ENCODE data around the gene FBXL16.

Gene FBXL16

DNA sequence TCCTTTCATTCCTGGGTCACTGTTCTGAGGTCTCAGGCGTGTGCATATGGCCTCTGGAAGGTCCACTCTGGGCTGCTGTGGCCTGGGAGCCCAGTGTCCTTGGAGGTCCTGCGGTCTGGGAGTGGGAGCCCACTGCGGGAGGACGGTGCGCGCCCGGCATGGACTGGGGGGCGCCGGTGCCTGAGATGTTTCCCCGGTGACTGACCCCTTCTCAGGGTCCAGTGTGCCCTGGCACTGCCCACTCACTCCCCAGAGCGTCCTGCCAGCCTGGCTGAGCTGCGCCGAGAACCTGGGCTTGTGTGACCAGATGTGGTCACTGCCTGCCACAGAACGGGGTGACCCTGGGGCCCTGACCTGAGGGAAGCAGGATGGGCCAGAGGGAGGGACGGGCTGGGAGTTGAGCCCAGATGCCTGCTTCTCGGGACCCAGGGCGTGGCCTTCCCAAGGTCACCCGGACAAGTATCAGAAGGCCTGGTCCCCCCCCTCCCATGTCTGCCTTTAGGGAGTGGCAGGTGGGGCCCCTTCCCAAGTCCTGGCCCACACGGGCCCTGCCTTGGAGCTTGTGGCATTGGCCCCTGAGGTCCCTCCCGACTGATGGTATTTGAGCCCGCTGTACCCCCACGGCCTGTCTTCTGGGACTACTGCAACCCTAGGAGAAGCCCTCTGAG, 31.3 kb downstream of the FBXL16 start:
- Mint-ChIP-seq H3K9me3 (no peaks in the 10 kb centered on the region), H3K27me3 (ENCODE audit: low read depth, poor library complexity) (peaks cover 18% of the 10 kb centered on the region), H3K27ac (no peak overlapping the region), H3K4me1 (peaks cover 12% of the 10 kb centered on the region), H3K4me3 (no peak overlapping the region), H3K36me3 (ENCODE audit: low read depth) (no peaks in the 10 kb centered on the region)
- no peak for DNase-seq
- TF ChIP-seq, protein P1, sequence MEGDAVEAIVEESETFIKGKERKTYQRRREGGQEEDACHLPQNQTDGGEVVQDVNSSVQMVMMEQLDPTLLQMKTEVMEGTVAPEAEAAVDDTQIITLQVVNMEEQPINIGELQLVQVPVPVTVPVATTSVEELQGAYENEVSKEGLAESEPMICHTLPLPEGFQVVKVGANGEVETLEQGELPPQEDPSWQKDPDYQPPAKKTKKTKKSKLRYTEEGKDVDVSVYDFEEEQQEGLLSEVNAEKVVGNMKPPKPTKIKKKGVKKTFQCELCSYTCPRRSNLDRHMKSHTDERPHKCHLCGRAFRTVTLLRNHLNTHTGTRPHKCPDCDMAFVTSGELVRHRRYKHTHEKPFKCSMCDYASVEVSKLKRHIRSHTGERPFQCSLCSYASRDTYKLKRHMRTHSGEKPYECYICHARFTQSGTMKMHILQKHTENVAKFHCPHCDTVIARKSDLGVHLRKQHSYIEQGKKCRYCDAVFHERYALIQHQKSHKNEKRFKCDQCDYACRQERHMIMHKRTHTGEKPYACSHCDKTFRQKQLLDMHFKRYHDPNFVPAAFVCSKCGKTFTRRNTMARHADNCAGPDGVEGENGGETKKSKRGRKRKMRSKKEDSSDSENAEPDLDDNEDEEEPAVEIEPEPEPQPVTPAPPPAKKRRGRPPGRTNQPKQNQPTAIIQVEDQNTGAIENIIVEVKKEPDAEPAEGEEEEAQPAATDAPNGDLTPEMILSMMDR (IDR thresholded peaks at IDR 0.05), result no peak

DNA sequence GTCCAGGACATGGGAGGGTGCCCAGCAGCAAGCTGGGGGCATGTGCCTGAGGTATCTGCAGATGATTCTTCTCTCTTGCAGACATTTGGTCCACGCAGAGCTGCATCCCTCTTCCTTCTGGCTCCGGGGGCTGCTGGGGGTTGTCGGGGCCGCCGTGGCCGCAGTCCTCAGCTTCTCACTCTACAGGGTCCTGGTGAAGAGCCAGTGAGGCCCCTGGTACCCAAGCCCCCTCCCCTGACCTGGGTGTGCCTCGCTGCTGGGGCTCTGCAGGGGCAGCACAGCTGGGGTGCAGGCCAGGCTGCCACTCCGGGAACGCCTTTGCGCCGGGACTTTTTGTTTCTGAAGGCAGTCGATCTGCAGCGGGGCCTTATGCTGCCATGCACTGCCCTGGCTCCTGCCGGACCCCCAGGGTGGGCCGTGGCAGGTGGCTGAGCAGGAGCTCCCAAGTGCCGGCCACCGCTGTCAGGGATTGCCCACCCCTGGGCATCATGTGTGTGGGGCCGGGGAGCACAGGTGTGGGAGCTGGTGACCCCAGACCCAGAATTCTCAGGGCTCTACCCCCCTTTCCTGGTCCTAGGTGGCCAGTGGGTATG, 32.1 kb downstream of the FBXL16 start:
- no peak overlapping the region for H3K4me3 Mint-ChIP-seq
- H3K9me3 Mint-ChIP-seq, result no peaks in the 10 kb centered on the region
- H3K27me3 Mint-ChIP-seq (ENCODE audit: low read depth, poor library complexity), result peaks cover 15% of the 10 kb centered on the region
- TF ChIP-seq, protein P1 (IDR thresholded peaks at IDR 0.05), result no peak
- DNase-seq, result no peak
- no peaks in the 10 kb centered on the region for H3K36me3 Mint-ChIP-seq (ENCODE audit: low read depth)
- H3K4me1 Mint-ChIP-seq, result peaks cover 7% of the 10 kb centered on the region
- H3K27ac Mint-ChIP-seq, result no peak overlapping the region

DNA sequence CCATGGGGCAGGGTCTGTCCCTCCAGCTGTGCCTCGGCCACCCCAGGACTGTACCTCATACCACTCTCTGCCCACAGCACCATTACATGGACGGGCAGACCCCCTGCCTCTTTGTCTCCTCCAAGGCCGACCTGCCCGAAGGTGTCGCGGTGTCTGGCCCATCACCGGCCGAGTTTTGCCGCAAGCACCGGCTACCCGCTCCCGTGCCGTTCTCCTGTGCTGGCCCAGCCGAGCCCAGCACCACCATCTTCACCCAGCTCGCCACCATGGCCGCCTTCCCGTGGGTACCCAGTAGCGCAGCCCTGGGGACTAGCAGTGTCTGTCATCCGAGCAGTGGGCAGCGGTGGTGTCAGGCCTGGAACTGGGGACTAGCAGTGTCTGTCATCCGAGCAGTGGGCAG, 32.8 kb downstream of the FBXL16 start:
- Mint-ChIP-seq H3K4me1 (peaks cover 8% of the 10 kb centered on the region), H3K9me3 (no peaks in the 10 kb centered on the region), H3K27me3 (ENCODE audit: low read depth, poor library complexity) (peaks cover 15% of the 10 kb centered on the region), H3K27ac (no peak overlapping the region), H3K4me3 (no peak overlapping the region), H3K36me3 (ENCODE audit: low read depth) (no peaks in the 10 kb centered on the region)
- DNase-seq, result no peak
- TF ChIP-seq, protein P1 (IDR thresholded peaks at IDR 0.05), result no peak

DNA sequence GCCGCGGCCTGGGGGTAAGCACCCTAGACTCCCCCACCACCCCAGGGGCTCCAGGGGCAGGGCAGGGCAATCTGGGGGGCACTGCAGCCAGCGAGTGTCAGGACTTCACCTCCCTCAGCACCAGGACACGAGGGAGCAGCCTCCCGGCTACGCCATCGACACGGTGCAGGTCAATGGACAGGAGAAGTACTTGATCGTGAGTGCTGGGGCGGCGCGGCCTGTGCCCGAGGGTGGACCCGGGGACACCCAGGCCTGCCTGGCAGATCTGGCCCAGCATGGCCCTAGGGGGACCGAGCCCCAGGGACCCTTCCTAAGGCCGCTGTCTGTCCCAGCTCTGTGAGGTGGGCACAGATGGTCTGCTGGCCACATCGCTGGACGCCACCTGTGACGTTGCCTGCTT, 33.2 kb downstream of the FBXL16 start:
- Mint-ChIP-seq H3K36me3 (ENCODE audit: low read depth) (no peaks in the 10 kb centered on the region), H3K9me3 (no peaks in the 10 kb centered on the region), H3K4me1 (peaks cover 12% of the 10 kb centered on the region), H3K27me3 (ENCODE audit: low read depth, poor library complexity) (peaks cover 15% of the 10 kb centered on the region), H3K4me3 (no peak overlapping the region), H3K27ac (no peak overlapping the region)
- DNase-seq, result no peak
- TF ChIP-seq, protein P1 (IDR thresholded peaks at IDR 0.05), result no peak

DNA sequence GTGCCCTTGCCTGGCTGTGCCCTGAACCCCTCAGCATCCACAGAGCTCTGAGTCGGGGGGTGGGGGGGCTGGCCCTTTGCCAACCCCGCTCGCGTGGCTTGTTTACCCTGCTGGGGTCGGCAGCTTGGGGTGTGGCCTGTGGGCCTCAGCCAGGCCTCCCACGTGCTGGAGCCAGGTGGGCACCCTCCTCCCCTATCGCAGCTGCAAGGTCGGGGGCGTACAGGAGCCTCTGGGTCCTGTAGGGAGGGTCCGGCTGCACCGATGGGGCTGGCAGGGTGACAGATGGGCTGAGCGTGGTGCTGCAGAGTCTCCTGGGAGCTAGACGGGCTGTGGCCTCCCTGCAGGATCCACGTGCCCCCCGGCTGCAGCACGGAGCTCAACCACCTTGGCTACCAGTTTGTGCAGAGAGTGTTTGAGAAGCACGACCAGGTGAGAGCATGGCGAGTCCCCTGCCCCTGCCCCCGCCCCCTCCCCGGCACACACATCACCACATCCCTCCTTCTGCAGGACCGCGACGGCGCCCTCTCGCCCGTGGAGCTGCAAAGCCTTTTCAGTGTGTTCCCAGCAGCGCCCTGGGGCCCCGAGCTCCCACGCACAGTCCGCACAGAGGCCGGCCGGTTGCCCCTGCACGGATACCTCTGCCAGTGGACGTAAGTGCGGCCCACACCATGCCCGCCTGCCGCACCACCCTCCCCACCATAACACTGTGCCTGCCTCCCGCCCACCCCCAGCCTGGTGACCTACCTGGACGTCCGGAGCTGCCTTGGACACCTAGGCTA, 34.1 kb downstream of the FBXL16 start:
- H3K4me1 Mint-ChIP-seq, result peaks cover 12% of the 10 kb centered on the region

More for the DNA sequence above, 34.1 kb downstream of the FBXL16 start:
- Mint-ChIP-seq H3K4me3 (no peak overlapping the region), H3K36me3 (ENCODE audit: low read depth) (no peaks in the 10 kb centered on the region), H3K27me3 (ENCODE audit: low read depth, poor library complexity) (peaks cover 10% of the 10 kb centered on the region), H3K27ac (no peak overlapping the region), H3K9me3 (no peaks in the 10 kb centered on the region)
- DNase-seq, result no peak
- TF ChIP-seq, protein P1 (IDR thresholded peaks at IDR 0.05), result no peak

Measured in nephron progenitor cell (in vitro differentiated cells).